Ascending aorta (tissue), 2 donors: ENCODE results near the gene ZNF76. TPM values are rescaled to one million over a fixed set of nuclear protein-coding genes. Genes with fewer than 3 reads are reported as not detected.

Experiments
- DNase-seq, 2 donors: peaks; one replicate each; pipeline ENCODE4 v3.0.0-alpha.2; 2019; ENCODE audit warnings: low spot score in 2 of 2
- H3K27ac ChIP-seq, 2 donors: fragments of 200-600 bp; sonication (generic); one replicate each; pipeline ENCODE4 v1.5.1; 2016 to 2017; ENCODE audit warnings: mild to moderate bottlenecking in 1 of 2
- H3K27me3 ChIP-seq: fragments of 200-600 bp; sonication (generic); one replicate; pipeline ENCODE4 v1.5.1; 2017
- H3K36me3 ChIP-seq, 2 donors: fragments of 200-600 bp; sonication (generic); one replicate each; pipeline ENCODE4 v1.5.1; 2016
- H3K4me1 ChIP-seq, 2 donors: fragments of 200-600 bp; sonication (generic); one replicate each; pipeline ENCODE4 v1.5.1; 2016 to 2017; ENCODE audit warnings: mild to moderate bottlenecking in 1 of 2
- H3K4me3 ChIP-seq, 2 donors: fragments of 200-600 bp; sonication (generic); one replicate each; pipeline ENCODE4 v1.5.1; 2016 to 2017; ENCODE audit warnings: mild to moderate bottlenecking in 1 of 2
- H3K9me3 ChIP-seq, 2 donors: fragments of 200-600 bp; sonication (generic); one replicate each; pipeline ENCODE4 v1.5.1; 2016
- CTCF ChIP-seq, 3 experiments: fragments of 200-600 bp in 2 of 3; fragments of 450-650 bp in 1 of 3; sonication (generic) in 2 of 3; IDR thresholded peaks; one replicate each; pipeline ENCODE4 v1.5.1; 2016 to 2019; ENCODE audit warnings: antibody characterized with exemption in 3 of 3, mild to moderate bottlenecking in 1 of 3, moderate library complexity in 1 of 3
- intact Hi-C: fragments of 100-400 bp; cut with DNase I; formaldehyde crosslinking; loops from one replicate; pipeline ENCODE4 v1.15.1; 2023
- total RNA-seq: library from RNA; depleted of rRNA; stranded (reverse); fragments of >200 nt; gene quantifications from one replicate; pipeline ENCODE4 v1.1.0, GENCODE V29; 2016

The ZNF76 gene
- 55.7 TPM for total RNA-seq

- intact Hi-C loops = loop anchor here (1.0 kb wide), 1 partner anchor 370 kb away; the partner anchor contains the start of gene ANKS1A
- Histone ChIP-seq H3K36me3 (no peaks in the 10 kb centered on the region), H3K27ac (peak within 1 kb of the TSS; percentile 97 to 98), H3K4me1 (peaks cover 0 to 8% of the 10 kb centered on the region in 2 donors), H3K9me3 (no peaks in the 10 kb centered on the region), H3K27me3 (no peaks in the 10 kb centered on the region), H3K4me3 (peak within 1 kb of the TSS; percentile 77 to 89)
- peak in 1 of 3 experiments; percentile 87 for TF ChIP-seq CTCF (IDR thresholded peaks at IDR 0.05)
- peak; percentile 90 to 99 for DNase-seq
Observed at GRCh38 chr6:35259194-35259947, at the start of gene ZNF76. ZNF76 (plus strand) TSS chr6:35259735; CDS start chr6:35281152, 21,417 bp downstream.

GRCh38 chr6:35213298-35213791 lies 46.2 kb upstream of the ZNF76 start:
- no peak for TF ChIP-seq CTCF (IDR thresholded peaks at IDR 0.05)
- peaks cover 16 to 21% of the 10 kb centered on the region in 2 donors for H3K4me1 ChIP-seq
- no peaks in the 10 kb centered on the region for H3K9me3 ChIP-seq
- H3K4me3 ChIP-seq = peak overlapping the region; percentile 77 to 94
- intact Hi-C loops = no loop called here
- no peak for DNase-seq
- no peaks in the 10 kb centered on the region for H3K27me3 ChIP-seq
- H3K27ac ChIP-seq = peak overlapping the region; percentile 83 to 89
- H3K36me3 ChIP-seq = no peaks in the 10 kb centered on the region

- peak within 1 kb of the TSS; percentile 83 to 89 for H3K27ac ChIP-seq
- H3K36me3 ChIP-seq = no peaks in the 10 kb centered on the region
- intact Hi-C loops = no loop called here
- H3K9me3 ChIP-seq = no peaks in the 10 kb centered on the region
- DNase-seq = no peak
- H3K27me3 ChIP-seq = no peaks in the 10 kb centered on the region
- H3K4me1 ChIP-seq = peaks cover 23 to 28% of the 10 kb centered on the region in 2 donors
- no peak for TF ChIP-seq CTCF (IDR thresholded peaks at IDR 0.05)
- H3K4me3 ChIP-seq = peak within 1 kb of the TSS; percentile 77 to 94
Observed at GRCh38 chr6:35213824-35214756, 45.4 kb upstream of the ZNF76 start, which contains the start of gene SCUBE3. SCUBE3 (plus strand) TSS chr6:35213956; CDS start chr6:35214419, 463 bp downstream.

GRCh38 chr6:35214869-35215664 lies 44.5 kb upstream of the ZNF76 start:
- peak overlapping the region; percentile 77 to 94 for H3K4me3 ChIP-seq
- DNase-seq = no peak
- H3K9me3 ChIP-seq = no peaks in the 10 kb centered on the region
- H3K27me3 ChIP-seq = no peaks in the 10 kb centered on the region
- intact Hi-C loops = no loop called here
- TF ChIP-seq CTCF (IDR thresholded peaks at IDR 0.05) = no peak
- H3K27ac ChIP-seq = peak overlapping the region; percentile 83 to 89
- H3K36me3 ChIP-seq = no peaks in the 10 kb centered on the region
- H3K4me1 ChIP-seq = peaks cover 29 to 38% of the 10 kb centered on the region in 2 donors
